HG03045 (cell line): Measurements from ENCODE around the gene ERBIN.
"Not testable (repeated sequence)": the region's sequence is repeated elsewhere in the genome, so short reads cannot be mapped to it uniquely, and the experiment has no call there.

Source experiments
- ATAC-seq: cut with Tn5 transposase; IDR thresholded peaks from one replicate; pipeline ENCODE4 v1.9.1; 2021; ENCODE audit warnings: mild to moderate bottlenecking, moderate library complexity; ENCODE audit not compliant: unreplicated experiment

ERBIN gene, protein sequence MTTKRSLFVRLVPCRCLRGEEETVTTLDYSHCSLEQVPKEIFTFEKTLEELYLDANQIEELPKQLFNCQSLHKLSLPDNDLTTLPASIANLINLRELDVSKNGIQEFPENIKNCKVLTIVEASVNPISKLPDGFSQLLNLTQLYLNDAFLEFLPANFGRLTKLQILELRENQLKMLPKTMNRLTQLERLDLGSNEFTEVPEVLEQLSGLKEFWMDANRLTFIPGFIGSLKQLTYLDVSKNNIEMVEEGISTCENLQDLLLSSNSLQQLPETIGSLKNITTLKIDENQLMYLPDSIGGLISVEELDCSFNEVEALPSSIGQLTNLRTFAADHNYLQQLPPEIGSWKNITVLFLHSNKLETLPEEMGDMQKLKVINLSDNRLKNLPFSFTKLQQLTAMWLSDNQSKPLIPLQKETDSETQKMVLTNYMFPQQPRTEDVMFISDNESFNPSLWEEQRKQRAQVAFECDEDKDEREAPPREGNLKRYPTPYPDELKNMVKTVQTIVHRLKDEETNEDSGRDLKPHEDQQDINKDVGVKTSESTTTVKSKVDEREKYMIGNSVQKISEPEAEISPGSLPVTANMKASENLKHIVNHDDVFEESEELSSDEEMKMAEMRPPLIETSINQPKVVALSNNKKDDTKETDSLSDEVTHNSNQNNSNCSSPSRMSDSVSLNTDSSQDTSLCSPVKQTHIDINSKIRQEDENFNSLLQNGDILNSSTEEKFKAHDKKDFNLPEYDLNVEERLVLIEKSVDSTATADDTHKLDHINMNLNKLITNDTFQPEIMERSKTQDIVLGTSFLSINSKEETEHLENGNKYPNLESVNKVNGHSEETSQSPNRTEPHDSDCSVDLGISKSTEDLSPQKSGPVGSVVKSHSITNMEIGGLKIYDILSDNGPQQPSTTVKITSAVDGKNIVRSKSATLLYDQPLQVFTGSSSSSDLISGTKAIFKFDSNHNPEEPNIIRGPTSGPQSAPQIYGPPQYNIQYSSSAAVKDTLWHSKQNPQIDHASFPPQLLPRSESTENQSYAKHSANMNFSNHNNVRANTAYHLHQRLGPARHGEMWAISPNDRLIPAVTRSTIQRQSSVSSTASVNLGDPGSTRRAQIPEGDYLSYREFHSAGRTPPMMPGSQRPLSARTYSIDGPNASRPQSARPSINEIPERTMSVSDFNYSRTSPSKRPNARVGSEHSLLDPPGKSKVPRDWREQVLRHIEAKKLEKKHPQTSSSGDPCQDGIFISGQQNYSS (N-terminal part only)

DNA sequence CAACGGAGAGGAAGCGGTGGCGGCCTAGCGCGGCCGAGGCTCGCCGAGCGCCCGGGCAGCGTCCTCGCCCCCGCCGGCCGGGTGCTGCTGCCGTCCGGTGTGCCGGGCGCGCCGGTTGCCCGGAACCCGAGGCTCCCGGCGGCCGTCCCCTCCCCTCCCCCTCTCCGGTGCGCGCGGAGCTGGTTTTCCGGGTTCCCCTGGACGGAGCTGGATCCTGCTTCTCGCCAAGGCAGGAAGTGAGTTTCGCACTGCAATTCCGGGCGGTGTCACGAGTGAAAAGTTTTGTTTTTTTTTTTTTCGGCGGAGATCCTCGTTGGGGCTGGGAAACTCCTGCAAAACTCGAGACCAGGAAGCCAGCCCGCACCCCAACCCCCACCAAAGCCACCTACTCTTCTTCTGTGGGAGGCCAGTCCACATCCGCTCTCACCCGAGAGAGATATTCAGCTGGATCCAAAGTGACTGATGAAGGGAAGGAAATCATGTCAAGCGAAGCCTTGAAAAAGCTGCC is at the start of gene ERBIN:
Gene ERBIN, plus strand, starts transcription at position 300 of the 508 bp plus-strand sequence. CDS start 66,144 bp downstream, outside the sequence.
- peak; percentile 34 for ATAC-seq

DNA sequence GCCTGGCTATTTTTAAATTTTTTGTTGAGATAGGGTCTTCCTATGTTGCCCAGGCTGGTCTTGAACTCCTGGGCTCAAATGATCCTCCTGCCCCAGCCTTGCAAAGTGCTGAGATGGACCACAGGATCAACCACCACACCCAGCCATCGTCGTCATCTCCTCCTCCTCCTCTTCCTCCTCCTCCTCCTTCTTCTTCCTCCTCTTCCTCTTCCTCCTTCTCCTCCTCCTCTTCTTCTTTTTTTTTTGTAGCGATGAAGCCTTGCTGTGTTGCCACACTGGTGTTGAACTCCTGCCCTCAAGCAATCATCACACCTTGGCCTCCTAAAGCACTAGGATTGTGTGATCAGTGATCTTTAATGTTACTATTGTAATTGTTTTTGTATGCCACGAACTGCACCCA is 49.4 kb upstream of the ERBIN start:
- no peak for ATAC-seq

DNA sequence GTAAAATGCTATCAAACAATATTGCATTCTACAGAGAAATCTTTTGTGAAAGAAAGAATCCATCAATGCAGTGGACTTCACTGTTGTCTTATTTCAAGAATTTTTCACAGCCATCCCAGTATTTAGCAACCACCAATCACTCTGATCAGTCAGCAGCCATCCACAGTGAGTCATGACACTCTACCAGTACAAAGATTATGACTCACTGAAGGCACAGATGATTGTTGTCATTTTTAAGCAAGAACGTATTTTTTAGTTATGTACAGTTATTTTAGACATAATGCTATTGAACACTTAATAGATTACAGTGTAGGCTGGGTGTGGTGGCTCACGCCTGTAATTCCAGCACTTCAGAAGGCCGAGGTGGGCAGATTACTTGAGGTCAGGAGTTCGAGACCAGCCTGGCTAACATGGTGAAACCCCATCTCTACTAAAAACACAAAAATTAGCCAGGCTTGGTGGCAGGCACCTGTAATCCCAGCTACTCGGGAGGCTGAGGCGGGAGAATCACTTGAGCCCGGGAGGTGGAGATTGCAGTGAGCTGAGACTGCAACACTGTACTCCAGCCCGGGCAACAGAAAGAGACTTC is 46.6 kb upstream of the ERBIN start:
- ATAC-seq, result not testable (repeated sequence)

DNA sequence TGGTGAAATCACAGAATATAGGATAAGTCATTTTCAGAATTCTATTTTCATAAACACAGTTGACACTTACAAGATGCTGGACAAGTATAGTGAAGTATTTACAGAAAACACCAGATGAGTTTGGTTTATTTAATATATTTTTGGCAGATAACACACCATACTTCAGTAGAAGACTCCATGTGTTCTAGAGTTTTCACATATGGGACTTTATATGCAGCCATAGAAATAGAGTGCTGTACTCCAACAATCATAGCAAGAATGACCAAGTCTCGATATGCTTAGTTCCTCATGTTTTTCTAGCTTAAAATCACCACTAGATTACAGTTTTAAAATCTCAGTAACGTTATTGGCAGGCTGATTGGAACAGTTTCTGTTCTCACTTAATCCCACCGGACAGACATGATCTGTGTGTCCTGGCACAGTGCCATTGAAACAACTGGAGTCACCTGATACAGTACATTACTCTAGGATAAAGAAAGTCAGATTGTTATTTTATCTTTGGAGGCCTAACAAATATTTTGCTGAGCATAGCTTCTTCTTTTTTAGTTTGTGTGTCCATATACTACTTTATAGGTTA is 45.8 kb upstream of the ERBIN start:
- no peak for ATAC-seq

DNA sequence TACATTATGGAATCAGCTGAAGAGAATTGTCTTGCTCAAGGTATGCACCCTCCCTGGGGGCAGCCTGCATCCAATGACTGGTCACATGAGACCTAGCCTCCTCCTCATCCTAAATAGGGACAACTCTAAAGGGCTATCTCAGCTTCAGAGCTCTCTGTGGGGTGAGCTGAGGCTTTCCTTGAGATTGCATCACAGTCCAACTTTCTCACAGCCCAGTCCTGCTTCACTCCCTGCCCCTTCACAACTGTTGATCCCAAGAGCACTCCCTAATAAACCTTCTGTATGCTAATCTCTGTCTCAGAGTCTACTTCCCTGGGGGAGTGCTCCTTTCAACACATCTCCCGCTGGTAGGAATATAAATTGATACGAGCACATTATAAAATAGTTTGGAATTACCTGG is 44.1 kb upstream of the ERBIN start:
- ATAC-seq, result no peak

DNA sequence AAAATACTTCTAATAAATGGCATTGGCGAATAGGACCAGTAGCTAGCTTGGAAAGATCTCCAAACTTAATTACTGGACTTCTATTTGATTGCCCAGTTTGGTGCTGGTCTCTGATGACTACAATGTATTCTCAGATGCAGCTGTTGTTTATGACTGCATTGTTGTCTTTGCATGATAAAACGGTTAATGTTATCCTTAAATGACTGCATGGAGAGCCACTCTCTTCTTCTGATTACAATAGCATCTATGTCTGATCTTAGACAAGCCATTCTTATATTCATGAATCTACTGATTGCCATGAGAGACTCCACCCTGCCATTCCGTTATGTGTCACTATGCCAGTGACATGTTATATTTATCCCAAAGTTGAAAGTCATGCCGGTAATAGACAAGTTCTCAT is 42.9 kb upstream of the ERBIN start:
- ATAC-seq, result no peak

DNA sequence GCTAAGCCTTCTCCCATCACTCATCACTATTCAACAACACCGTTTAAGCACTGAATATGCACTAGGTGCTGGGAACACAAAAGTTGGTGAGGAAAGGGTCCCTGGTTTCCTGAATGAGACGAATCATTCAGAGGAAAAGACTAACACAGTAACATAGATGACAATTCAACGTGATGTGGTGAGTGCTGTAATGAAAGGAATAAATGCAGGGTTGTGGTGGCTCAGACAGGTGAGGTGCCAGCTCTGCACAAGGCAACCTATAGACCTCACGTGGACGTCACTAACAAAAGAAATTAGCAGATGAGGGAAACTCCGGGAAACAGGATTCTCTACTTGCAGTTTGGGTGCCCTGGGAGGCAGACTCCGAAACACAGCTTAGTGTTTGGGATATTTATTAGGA is 40.0 kb upstream of the ERBIN start:
- no peak for ATAC-seq

DNA sequence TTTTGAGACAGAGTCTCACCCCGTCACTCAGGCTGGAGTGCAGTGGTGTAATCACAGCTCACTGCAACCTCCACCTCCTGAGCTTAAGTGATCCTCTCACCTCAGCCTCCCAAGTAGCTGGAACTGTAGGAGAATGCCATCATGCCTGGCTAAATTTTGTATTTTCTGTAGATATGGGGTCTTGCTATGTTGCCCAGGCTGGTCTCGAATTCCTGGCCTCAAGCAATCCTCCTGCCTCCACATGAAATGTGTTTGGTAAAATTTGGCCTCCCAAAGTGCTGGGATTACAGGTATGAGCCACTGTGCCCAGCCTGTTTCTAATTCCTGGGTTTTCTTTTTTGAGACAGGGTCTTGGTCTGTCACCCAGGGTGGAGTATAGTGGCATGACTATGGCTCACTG is 34.4 kb upstream of the ERBIN start:
- ATAC-seq, result not testable (repeated sequence)

DNA sequence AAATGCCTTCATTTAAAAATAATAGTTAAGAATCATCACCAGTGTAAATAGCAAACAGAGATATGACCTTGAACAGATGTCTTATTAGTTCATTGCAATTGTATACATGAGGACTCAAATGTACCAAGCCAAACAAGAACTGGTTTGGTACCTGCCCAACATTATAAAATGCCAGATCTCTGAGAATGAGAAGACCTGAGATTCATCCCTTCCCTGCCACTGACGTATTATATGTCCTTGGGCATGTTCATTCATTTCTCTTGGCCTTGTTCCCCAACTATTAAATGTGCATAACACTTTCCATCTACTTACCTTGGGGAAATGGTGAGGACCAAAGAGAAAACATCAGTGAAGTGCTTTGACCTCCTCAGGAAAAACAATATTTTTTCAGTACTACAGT is 33.6 kb upstream of the ERBIN start:
- no peak for ATAC-seq

DNA sequence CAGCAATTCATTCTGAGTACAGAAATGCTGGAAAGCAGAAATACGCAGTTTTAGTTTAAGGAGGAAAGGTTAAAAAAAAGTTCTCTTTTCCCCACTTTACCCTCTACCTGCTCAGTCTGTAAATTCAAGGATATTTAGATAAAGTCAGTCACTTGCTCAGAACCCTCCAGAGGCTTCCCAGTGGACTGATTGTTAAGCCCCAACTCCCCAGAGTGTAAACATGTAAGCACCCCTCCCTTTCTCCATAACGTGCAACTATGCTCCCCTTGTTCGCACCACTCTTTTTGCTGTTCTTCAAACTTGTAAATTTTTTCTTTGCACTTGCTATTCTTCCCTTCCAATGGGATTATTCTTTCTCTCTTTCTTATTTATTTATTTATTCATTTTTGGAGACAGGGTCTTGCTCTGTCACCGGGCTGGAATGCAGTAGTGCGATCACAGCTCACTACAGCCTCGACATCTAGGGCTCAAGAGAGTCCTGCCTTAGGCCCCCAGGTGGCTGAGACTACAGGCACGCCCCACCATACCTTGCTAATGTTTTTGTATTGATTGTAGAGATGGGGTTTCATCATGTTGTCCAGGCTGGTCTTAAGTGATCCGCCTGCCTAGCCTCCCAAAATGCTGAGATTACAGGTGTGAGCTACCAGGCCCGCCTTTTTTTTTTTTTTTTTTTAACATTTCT is 32.5 kb upstream of the ERBIN start:
- ATAC-seq, result no peak

DNA sequence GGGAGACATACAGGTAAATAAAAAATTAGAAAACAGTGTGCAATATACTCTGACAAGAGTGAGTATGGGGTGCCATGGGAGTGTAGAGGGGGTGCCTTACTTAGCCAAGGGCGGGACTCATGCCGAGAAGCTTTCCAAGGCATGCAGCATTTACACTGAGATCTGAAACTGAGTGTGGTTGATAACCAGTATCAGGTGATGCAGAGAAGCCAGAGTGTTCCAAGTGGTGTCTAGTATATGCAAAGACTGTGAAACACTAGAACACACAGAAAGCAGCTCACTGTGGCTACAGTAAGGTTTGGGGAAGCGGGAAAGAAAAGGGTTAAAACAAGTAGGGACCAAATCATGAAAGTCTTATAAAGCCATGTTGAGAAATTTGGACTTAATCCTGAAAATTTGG is 30.5 kb upstream of the ERBIN start:
- no peak for ATAC-seq

DNA sequence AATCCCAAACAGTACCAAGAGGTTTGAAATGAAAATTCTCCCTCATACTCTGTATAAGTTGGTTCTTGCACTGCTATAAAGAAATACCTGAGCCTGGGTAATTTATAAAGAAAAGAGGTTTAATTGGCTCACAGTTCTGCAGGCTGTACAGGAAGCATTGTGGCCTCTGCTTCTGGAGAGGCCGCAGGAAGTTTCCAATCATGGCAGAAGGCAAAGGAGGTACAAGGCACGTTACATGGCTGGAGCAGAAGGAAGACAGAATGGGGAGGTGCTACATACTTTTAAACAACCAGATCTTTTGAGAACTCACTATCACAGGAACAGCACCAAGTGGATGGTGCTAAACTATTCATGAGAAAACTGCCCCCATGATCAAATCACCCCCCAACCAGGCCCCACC is 25.6 kb upstream of the ERBIN start:
- no peak for ATAC-seq

DNA sequence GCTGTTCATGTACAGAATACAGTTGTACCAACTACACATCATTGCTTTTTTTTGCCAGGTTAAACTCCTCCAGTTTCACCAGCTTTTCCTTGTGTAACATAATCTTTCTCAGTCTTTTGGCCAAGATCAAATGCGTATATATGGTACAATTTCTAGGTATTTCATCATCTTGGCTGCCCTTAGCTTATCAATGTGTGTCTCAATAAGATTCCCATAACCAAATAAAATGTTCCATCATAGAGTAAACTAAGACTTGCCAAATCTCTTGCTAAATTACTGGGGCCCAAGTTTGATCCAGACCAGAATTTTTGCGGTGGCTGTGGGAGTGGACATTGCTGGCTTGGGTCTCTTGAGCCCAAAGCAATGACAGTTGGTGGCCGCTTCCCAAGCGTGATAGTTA is 24.3 kb upstream of the ERBIN start:
- no peak for ATAC-seq

DNA sequence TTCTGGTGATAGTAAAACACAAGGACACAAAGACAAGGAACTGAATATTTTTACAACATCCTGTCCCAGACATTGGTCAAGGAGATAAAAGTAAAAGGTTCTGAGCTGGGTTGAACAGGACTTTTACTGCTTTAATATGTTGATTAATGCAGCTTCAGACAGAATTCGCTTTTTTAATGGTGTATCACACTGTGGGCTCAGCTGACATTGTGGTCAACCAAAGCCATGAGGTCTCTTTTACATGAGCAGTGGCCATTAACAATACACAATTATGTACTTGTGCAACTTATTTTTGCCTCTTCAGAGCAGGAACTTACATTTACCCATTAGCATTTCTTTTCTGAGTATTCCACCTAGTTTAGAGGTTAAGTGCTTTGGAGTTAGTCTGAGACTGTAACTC is 22.8 kb upstream of the ERBIN start:
- ATAC-seq, result no peak

DNA sequence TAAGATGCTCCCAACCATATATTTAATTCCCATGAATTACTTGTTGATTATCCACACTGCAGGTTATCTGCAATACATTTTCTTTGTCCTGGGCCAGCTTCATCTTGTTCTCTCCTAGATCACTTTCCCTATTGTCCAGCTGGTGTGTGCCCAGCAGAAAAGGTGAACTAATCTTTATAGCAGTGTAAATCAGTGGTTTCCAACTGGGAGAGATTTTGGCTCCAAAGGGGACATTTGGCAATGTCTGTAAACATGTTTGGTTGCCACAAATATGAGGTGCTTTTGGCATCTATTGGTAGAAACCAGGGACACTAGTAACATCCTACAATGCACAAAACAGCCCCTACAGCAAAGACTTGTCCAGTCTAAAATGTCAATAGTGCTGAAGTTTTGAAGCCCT is 20.1 kb upstream of the ERBIN start:
- no peak for ATAC-seq

DNA sequence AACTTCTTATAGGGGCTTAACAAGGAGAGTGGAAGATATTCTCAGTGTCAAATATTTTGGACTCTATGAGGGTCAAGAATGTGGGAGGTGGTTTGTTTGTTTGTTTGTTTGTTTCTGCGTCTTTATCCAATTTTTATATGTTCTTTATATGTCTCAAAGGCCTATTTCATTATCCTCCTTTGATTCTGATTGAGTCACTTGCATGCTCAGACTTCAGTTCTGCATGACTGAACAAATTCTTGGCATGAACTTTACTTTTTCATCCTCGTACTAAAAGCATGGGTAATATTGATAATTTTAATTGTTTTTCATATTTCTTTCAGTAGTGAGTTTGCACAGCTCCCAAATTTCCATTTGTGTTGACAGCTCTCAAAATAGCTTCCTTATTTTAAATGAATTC is 19.2 kb upstream of the ERBIN start:
- no peak for ATAC-seq

DNA sequence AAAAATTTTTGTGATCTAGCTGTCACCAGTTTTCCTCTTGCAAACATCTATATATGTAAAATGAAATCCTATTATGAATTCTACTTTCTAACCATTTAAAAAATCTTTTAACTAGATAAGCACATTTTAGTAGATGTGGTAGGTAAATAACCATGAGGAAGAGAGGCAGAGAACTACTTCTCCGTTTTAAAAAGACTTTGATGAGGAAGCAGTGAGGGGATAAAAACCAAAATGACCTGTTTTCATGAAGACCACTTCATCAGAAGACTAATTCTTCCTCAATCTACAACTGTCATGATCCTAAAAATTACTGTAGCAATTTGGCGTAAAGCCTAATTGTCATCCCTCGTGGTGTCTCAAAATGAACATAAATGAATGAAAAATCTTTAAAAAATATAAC is 15.7 kb upstream of the ERBIN start:
- ATAC-seq, result no peak

DNA sequence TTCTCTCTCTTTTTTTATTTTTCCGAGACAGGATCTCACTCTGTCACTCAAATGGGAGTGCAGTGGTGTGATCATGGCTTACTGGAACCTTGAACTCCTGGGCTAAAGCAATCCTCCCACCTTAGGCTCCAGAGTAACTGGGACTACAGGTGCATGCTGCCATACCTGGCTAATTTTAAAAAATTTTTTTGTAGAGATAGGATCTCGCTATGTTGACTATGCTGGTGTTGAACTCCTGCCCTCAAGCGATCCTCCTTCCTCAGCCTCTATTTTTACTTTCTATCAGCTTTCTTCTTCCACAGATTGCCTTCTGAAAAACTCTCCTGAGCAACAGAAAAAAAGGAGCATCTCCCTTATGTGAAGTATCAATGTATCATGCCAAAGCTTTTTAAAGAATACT is 14.1 kb upstream of the ERBIN start:
- ATAC-seq, result no peak

DNA sequence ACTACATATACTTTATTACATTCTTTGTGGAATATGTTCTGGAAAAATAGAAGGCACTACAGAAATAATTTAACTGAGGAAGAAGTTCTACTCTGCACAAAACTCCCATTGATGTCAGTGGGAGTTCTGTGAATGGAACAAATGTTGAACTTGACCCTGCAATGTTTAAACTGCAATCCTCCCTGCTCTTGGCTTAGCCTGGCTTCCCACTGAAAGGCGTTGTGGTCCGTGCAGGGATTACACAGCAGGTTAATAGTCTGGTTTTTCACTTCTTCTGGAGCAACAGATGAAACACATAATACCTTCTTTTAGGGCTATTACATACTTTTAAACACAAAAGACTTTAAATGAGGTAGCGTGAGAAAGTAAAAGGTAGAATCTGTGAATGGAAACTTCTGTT is 12.9 kb upstream of the ERBIN start:
- ATAC-seq, result no peak

DNA sequence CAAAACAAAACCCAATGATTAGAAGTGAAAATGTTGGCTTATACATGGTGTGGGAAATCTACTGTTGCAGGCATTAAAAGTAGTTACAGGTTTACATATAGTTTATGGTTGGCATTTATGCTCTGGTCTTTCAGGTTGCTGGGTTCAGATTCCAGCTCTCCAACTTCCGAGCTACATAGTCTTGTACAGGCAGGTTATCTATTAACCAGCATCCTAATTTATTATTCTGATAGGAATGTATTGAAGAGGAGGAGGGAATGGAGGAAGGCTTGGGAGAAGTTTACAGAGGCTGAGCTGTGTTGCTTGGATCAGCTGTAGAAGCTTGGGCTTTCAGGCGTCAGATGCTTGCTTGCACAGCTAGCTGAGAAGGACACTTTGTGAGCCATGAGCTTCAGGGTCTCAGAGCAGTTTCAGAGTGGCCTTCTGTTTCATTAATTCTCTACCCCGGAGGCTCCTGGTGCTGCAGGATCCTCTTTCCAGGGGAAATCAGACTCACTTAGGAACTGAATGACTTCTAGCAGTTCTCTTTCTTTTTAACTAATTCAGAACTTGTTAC is 11.7 kb upstream of the ERBIN start:
- no peak for ATAC-seq
